Neural progenitor cell (in vitro differentiated cells): ENCODE results near the gene ZNF213.

Experiments
- CTCF ChIP-seq: fragments of 200-600 bp; sonication (generic); IDR thresholded peaks from 2 replicates; pipeline ENCODE4 v1.5.1; 2017; ENCODE audit warnings: antibody characterized with exemption, mild to moderate bottlenecking
- EZH2 ChIP-seq: fragments of 200-600 bp; sonication (generic); IDR thresholded peaks from 2 replicates; pipeline ENCODE4 v1.6.1; 2017; ENCODE audit warnings: antibody characterized with exemption, mild to moderate bottlenecking, moderate library complexity

- TF ChIP-seq CTCF (no peak), EZH2 (no peak)
Observed at GRCh38 chr16:3147046-3147756, 12.4 kb downstream of the ZNF213 start.
